AG04449 (cell line): ENCODE data around the gene PPP2CA.
"Not testable (repeated sequence)": the region's sequence is repeated elsewhere in the genome, so short reads cannot be mapped to it uniquely, and the experiment has no call there.

ENCODE experiments used
- CTCF ChIA-PET: fragments of 350-600 bp; formaldehyde crosslinking; extraction: SDS; loops from one replicate; lab custom pipeline; 2021; ENCODE audit warnings: antibody characterized with exemption; lab: Yijun Ruan, JAX
- POLR2A ChIA-PET: fragments of 400-600, 350-600 bp; formaldehyde crosslinking; extraction: SDS; loops from one replicate; lab custom pipeline; 2020; ENCODE audit warnings: antibody characterized with exemption, inconsistent platforms; lab: Yijun Ruan, JAX
- DNase-seq: peaks from one replicate; pipeline ENCODE4 v3.0.0-alpha.2; 2010; ENCODE audit warnings: low read depth, low spot score
- H3K4me3 ChIP-seq: 2 replicates; pipeline ENCODE4 v1.5.1; 2011; ENCODE audit warnings: low read depth, mild to moderate bottlenecking, control low read depth, low read length
- CTCF ChIP-seq: IDR thresholded peaks from one replicate; pipeline ENCODE4 v1.5.1; 2011; ENCODE audit warnings: mild to moderate bottlenecking, moderate library complexity, low read length, control low read depth, inconsistent platforms; ENCODE audit not compliant: insufficient read depth; ENCODE audit errors: missing control alignments

PPP2CA gene

GRCh38 chr5:134267366-134268018 is 41.6 kb upstream of the PPP2CA start:
- CTCF ChIA-PET = interaction anchor here (1.1 kb wide), 1 partner anchor 16 kb away, joined by 3 read pairs; no protein-coding TSS in a partner anchor
- H3K4me3 ChIP-seq = no peak overlapping the region
- no peak for TF ChIP-seq CTCF
- POLR2A ChIA-PET = no interaction called here
- no peak for DNase-seq

- TF ChIP-seq CTCF = no peak
- CTCF ChIA-PET = no interaction called here
- H3K4me3 ChIP-seq = no peak overlapping the region
- POLR2A ChIA-PET = no interaction called here
- DNase-seq = no peak
Observed at GRCh38 chr5:134263801-134264200, 37.9 kb upstream of the PPP2CA start.

DNA sequence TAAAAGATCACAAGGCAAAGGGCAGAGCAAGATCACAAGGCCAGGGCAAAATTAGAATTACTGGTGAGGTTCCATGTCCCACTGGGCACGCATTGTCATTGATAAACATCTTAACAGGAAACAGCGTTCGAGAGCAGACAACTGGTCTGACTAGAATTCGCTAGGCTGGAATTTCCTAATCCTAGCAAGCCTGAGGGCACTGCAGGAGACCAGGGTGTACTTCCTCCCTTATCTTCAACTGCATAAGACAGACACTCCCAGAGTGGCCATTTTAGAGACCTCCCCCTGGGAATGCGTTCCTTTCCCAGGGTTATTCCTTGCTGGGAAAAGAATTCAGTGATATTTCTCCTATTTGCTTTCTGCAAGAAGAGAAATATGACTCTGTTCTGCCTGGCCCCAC is 36.8 kb upstream of the PPP2CA start:
- DNase-seq, POLR2A ChIA-PET, H3K4me3 ChIP-seq, CTCF ChIA-PET: not testable (repeated sequence)

GRCh38 chr5:134258896-134259295 is 33.0 kb upstream of the PPP2CA start:
- ChIA-PET CTCF (interaction anchor here (0.6 to 1.2 kb wide), 3 partner anchors 29 to 76 kb away, joined by 3 to 6 read pairs (median 3); no protein-coding TSS in a partner anchor), POLR2A (interaction anchor here (0.7 kb wide), 1 partner anchor 98 kb away, joined by 7 read pairs; no protein-coding TSS in a partner anchor)
- no peak for DNase-seq
- TF ChIP-seq CTCF = no peak
- no peak overlapping the region for H3K4me3 ChIP-seq

GRCh38 chr5:134257176-134257575 is 31.3 kb upstream of the PPP2CA start:
- ChIA-PET POLR2A (no interaction called here), CTCF (interaction anchor here (0.7 to 1.1 kb wide), 3 partner anchors 31 to 231 kb away, joined by 3 to 4 read pairs (median 3); no protein-coding TSS in a partner anchor)
- no peak for DNase-seq
- TF ChIP-seq CTCF = no peak
- no peak overlapping the region for H3K4me3 ChIP-seq

GRCh38 chr5:134255418-134256150 is 29.7 kb upstream of the PPP2CA start:
- CTCF ChIA-PET = interaction anchor here (0.8 to 1.5 kb wide), 4 partner anchors 15 to 110 kb away, joined by 3 to 4 read pairs (median 4); no protein-coding TSS in a partner anchor
- TF ChIP-seq CTCF = no peak
- H3K4me3 ChIP-seq = no peak overlapping the region
- DNase-seq = no peak
- POLR2A ChIA-PET = no interaction called here

DNA sequence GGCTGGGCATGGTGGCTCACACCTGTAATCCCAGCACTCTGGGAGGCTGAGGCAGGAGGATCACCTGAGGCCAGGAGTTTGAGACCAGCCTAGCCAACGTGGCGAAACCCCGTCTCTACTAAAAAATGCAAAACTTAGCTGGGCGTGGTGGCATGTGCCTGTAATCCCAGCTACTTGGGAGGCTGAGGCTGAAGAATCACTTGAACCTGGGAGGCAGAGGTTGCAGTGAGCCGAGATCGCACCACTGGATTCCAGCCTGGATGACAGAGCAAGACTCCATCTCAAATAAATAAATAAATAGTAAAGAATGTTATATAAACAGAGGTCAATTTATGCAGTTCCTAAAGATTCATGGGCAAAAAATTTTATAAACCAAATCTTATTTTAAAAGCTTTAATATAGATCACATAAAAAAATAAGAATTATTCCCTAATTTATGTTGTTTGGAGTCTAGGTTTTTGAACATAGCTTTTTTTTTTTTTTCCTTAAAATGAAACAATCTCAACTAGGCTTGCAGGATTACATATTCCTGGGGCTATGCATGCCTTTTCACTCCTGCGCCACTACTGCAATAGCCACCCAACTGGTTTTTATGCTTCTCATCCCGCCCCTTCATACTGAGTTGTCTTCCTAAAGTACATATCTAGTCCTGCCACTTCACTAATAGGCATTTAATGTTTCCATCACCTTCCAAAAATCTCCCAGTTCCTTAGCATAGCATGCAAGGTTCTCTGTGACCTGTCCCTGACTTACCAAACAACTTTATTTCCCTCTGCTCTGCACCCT is 27.7 kb upstream of the PPP2CA start:
- CTCF ChIA-PET = interaction anchor here (1.0 to 2.0 kb wide), 2 partner anchors 29 to 36 kb away, joined by 3 to 4 read pairs; no protein-coding TSS in a partner anchor
- POLR2A ChIA-PET, H3K4me3 ChIP-seq, DNase-seq: not testable (repeated sequence)
